ENCODE measurements around the gene FNDC3B.
A peak's percentile ranks its signal among the peaks of the same experiment; 100 is the strongest.
"Not testable (repeated sequence)": the region's sequence is repeated elsewhere in the genome, so short reads cannot be mapped to it uniquely, and the experiment has no call there.

FNDC3B gene

GRCh38 chr3:172034786-172035685 is 4.3 kb upstream of the FNDC3B start:
- no peak for DNase-seq

DNA sequence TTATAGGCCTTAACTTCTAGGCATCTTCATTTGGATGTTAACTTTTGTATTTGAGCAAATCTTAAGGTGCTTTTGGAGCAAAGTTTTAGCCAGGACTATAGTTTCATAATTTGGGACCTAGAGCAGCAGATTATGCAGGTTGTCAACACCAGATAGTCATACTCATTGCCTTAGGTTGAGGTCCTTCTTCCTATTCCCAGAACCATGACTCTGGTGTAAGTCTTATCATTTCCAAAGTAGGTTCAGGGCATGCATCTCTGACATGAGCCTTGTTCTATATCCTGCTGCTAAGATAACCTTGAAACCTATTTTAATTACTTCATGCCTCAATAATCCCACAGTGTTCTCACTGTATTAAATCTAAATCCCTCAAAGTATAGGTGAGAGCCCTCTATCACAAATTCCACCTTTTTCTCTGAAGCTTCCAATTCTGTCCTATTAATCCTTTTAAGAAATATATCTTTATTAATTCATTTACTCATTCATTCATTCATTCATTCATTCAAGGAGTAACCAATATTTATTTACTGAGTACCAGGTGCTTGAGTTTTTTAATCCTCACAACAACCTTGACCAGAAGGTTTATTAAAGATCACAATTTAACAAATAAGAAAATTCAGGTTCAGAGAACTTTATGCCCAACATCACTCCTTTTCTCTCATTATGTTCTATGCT is 2.7 kb upstream of the FNDC3B start:
- no peak for DNase-seq

GRCh38 chr3:172038798-172039435 is 461 bp upstream of the FNDC3B start:
- no peak for DNase-seq

DNA sequence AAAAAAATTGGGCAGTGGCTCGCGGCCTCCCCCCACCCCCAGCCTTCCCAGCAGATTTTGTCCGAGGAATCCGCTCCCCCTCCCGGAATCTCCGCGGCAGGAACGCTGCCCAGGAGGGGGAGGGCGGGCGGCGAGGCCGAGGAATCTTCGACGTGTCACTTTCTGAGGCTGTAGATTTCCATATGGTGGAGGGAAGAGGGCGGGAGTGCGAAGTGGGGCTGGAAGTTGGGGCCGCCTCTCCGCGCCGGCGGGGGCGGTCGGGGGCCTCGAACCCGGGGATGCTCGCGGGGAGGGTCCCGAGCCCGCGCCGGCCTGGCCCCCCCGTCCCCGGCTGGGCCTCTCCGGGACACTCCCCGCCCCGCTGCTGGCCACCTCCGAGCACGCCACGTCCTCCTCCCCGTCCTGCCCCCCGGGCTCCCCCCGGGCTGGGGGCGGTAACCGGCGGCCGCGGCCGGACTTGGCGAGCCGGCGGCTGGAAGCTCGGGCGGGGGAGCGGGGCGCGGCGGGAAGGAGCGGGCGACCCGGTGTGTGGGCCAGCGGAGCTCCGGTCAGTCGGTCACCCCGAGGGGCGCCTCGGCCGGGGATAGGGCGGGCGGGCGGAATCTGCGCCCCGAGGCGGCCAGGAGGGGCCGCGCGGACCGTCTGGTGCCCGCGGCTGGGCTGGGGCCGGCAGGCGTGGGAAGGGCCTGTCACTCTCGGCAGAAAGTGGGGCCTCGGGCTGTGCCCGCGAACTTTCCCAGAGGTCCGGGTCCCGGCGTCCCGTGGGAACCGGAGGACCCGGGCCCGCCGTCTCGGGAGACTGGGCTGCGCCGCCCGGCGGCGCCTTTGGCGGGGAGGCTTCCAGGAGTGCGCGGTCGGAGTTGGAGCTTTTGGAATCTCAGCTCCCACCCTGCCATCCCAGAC is 951 bp downstream of the FNDC3B start:
- peak; percentile 63 for DNase-seq

DNA sequence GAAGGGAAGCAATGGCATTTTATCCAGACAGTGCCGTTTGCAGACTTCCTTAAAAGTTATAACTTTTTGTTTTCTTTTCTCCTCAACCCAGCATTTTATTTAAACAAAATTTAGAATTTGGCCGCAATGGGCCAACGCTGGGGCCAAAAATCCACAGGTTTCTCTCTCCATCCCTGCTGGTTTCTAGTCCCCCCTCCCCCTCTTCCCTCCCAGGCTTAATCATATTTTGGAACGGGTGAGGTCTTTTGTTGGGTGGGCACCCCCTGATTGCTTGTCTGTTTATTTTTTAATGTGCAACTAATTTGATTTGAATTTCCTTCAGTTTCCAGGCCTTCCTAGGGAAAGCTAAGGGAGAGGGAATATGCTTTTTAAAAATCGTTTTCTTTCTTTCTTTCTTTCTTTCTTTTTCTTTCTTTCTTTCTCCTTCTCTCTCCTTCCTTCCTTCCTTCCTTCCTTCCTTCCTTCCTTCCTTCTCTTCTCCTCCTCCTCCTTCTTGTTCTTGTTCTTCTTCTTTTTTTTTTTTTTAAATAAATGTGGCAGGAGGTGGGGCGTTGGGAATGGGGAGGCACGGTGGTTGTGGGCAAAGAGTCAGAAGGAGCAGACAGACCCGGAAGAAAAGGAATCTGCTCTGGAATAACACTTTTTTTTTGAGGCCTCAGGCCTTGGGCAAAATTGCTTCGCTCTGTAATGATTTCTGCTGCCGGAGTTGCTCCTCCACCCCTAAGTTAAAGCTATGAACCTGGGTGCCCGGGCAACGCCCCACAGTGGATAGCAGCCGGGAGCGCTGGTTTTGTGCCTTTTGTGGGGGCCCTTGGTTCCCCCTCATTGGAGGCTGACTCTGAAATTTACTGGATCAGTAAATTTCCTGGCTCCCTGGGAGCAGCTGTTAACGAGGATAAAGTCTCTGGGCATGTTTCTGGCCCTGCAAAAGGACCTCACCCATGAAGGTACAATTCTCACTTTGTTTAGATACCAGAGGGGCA is 1.9 kb downstream of the FNDC3B start:
- DNase-seq: no peak

GRCh38 chr3:172042136-172042662 is 2.8 kb downstream of the FNDC3B start:
- no peak for DNase-seq

DNA sequence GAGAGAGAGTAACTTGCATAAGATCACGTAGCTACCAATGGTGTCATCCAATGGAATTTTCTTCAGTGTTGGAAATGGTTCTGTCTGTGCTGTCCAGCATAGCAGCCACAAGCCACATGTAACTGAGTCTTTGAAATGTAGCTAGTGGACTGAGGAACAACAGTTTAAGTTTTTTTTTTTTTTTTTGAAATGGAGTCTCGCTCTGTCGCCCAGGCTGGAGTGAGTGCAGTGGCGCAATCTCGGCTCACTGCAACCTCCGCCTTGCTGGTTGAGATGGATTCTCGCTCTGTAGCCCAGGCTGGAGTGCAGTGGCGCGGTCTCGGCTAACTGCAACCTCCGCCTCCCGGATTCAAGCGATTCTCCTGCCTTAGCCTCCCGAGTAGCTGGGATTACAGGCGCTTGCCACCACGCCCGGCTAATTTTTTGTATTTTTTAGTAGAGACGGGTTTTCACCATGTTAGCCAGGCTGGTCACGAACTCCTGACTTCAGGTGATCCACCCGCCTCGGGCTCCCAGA is 3.3 kb downstream of the FNDC3B start:
- not testable (repeated sequence) for DNase-seq

DNA sequence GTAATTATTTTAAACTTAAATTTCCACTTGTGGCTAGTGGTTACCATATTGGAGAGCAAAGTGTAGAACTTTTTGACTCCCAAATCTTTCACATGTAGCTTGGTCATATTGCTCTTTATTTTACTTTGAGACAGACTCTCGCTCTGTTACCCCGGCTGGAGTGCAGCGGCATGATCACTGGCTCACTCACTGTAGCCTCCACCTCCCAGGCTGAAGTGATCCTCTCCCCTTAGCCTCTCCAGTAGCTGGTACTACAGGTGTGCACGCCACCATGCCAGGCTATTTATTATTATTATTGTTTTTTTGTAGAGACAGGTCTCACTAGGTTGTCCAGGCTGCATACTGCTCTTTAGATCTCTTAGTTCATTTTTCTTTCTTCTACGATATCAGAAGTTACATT is 3.9 kb downstream of the FNDC3B start:
- no peak for DNase-seq

DNA sequence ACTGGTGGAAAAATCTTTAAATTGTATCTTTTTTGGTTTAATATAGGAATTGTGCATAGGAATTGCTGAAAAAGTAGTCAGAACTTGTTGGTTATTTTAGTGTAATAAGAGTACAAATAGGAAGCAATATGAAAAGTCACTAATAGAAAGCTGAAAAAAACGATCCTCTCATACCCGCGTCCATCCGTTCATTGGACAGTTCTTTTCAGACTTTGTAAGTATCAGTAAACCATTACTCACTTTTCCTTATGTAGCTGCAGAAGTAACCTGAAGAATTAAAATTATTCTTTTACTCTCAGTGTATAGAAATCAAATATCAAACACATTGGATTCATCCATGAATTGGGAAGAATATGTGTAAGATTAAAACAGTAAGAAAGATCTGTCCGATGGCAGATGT is 4.4 kb downstream of the FNDC3B start:
- no peak for DNase-seq

DNA sequence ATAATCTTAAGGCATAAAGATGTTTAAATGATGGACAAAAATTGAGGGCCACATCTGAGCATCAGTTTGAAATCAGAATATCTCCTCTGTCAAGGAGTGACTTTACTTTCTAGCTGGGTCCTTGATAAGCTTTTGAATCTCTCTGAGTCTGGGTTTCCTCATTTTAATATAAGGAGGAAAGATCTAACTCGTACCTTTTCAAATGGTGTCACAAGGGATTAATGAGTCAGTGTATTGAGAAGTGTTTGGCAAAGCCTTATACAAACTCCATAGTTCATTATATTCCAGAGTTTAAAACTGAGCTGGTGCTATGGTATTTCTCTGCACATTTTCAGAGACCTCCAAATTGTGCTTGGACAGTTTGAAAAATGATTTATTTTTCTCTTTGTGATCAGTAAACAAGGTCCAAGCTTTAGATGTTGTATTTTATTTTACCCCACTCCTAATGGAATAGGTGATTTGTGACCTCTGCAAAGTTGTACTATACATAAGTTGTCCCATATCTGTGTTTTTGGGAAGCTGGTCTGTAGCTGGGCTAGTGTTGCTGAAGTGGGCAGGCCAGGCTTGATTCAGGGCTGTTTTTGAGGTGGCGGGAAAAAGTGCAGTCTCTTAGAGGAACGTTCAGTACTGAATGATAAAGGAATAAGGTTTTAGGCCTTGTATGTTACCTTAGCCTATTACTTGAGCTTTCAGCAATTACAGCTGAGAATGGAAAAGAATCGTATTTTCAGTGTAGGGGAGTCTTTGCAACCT is 5.6 kb downstream of the FNDC3B start:
- DNase-seq: no peak

GRCh38 chr3:172046268-172046915 is 7.0 kb downstream of the FNDC3B start:
- no peak for DNase-seq

DNA sequence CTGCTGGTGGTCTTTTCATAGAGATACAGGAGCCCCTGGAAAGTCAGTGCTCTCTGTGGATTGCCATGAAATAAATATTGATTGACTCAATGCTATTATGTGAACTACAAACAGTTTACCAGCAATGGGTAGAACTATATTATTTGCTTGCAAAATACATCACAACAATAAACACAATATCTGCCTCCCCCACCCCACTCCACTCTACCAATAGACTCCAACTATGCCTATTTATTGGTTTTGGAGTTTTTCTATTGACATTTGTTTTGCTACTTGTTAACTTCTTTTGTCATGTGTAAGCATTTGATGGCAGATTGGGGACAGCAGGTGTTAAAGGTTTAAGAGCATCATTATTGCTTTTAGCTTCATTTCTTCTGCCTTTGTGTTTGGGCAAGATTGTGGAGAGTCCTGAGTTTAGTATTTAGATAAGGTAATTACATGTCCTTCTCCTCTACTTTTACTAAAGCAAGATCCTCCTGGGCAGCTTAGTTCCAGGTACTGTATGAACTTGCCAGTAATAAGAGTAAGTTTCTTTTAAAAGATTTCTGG is 8.3 kb downstream of the FNDC3B start:
- no peak for DNase-seq

DNA sequence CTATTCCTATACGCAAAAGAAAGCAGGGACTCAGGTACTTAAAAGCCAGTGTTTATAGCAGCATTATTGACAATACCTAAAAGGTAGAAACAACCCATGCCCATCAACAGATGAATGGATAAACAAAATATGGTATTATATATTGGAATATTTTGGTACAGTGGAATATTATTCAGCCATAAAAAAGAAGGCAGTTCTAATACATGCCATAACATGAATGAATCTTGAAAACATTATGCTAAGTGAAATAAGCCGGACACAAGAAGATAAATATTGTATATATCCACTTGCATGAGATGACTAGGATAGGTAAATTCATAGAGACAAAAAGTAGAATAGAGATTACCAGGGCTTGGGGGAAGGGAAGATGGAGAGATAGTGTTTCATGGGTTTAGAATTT is 9.2 kb downstream of the FNDC3B start:
- DNase-seq: no peak

- DNase-seq: no peak
Measured at GRCh38 chr3:172051310-172051956, 12.1 kb downstream of the FNDC3B start.

DNA sequence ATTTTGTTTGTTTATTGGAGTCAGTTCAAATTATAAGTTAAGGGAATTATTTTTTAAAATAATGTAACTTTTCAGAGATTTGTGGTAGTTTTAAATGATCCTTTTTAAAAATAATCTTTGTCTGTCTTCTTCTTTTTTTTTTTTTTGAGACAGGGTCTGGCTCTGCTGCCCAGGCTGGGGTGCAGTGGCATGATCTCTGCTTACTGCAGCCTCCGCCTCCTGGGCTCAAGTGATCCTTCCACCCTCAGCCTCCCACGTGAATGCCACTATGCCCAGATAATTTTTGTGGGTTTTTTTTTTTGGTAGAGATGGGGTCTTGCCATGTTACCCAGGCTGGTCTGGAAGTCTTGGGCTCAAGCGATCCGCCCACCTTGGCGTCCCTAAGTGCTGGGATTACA is 12.6 kb downstream of the FNDC3B start:
- no peak for DNase-seq

GRCh38 chr3:172052405-172052804 is 13.0 kb downstream of the FNDC3B start:
- no peak for DNase-seq

DNA sequence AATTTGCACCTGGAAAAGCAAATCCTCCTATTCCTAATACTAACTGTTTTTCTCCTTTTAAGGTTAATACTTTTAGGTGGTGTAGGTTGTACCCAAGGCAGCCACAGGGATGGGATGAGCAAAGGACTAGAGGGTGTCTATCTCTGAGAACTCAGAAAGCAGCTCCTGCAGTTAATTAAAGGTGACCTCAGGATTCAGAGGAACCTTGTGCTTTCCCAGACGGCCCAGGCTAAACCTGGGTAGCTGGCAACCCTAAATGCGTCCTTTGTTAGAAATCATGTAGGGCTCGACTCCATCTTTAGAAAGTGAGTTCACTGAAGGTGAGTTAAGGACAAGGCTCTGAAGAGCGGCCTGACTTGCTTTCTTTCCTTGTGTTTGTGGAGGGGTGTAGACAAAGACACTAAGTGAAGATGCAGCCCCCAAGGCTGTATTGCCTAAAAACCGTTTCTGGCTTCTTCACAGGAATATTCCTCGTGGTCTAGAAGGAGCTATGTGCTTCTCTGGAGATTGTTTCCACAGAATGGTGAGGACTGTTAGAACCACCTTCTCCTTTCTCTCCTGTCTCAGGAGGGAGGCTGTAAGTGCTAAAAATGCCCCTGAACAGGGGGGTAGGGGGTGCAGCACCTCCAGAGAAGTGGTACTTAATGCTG is 14.9 kb downstream of the FNDC3B start:
- no peak for DNase-seq

DNA sequence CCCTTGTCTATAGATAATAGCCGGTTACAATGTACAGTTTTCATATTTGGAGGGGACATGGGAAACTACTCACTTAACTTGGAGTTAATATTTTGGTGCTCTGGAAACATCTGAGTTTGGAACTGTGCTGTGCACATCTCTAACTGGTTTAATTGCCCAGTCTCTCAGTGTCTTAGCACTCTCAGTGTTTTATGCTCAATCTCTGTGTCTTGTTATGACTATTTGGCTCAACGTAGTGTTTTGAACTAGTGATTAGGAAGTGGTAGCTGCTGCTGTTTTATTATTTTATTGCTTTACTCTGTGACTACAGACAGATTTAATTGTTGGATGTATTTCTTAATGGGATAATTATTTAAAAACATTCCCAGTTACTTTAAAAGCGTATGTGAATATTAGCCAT is 17.0 kb downstream of the FNDC3B start:
- DNase-seq: no peak
